Ovary (tissue), 9 donors: ENCODE results near the gene ANO7. TPM values are rescaled to one million over a fixed set of nuclear protein-coding genes. Genes with fewer than 3 reads are reported as not detected.

ENCODE experiments used
- DNase-seq, 5 donors: peaks; one replicate each; pipeline ENCODE4 v3.0.0-alpha.2; 2019 to 2020
- H3K27ac ChIP-seq, 2 donors: fragments of 200-600 bp; one replicate each; pipeline versions ENCODE4 v1.5.1 to v1.8.0; 2019 to 2022
- H3K27me3 ChIP-seq: fragments of 200-600 bp; one replicate; pipeline ENCODE4 v1.8.0; 2022
- H3K36me3 ChIP-seq: fragments of 200-600 bp; sonication (generic); one replicate; pipeline ENCODE4 v1.5.1; 2019
- H3K4me1 ChIP-seq: one replicate; pipeline ENCODE4 v1.8.1; 2013; ENCODE audit warnings: mild to moderate bottlenecking, moderate library complexity; ENCODE audit not compliant: insufficient read depth
- H3K4me3 ChIP-seq: fragments of 200-600 bp; sonication (generic); one replicate; pipeline ENCODE4 v1.5.1; 2017
- H3K9me3 ChIP-seq, 2 donors: fragments of 200-600 bp in 1 of 2; sonication (generic) in 1 of 2; one replicate each; pipeline versions ENCODE4 v1.5.1 to v1.8.1; 2013 to 2019; ENCODE audit warnings: mild to moderate bottlenecking in 1 of 2, moderate library complexity in 1 of 2
- EP300 ChIP-seq: sonication (generic); formaldehyde crosslinking; IDR thresholded peaks from one replicate; pipeline ENCODE4 v1.6.1; 2017; ENCODE audit warnings: antibody characterized with exemption
- POLR2A ChIP-seq: fragments of 450-650 bp; IDR thresholded peaks from one replicate; pipeline ENCODE4 v1.6.1; 2017; ENCODE audit warnings: antibody characterized with exemption, mild to moderate bottlenecking, moderate library complexity
- WGBS, 3 donors: extraction: QIAGEN DNeasy Blood & Tissue Kit in 1 of 3; methylation state at CpG; one replicate each; pipeline versions ENCODE4 v1.1.5 to v1.1.7; 2013 to 2017; 5-methylcytosine and 5-hydroxymethylcytosine counted together
- intact Hi-C, 4 donors: fragments of 100-400 bp; cut with DNase I; formaldehyde crosslinking; loops; one replicate each; pipeline versions ENCODE4 v1.11.0 to v1.15.1; 2022 to 2023
- polyA plus RNA-seq, 2 donors: library from polyadenylated mRNA; stranded (reverse); fragments of 200-250 nt in 1 of 2; fragments of 350-450 nt in 1 of 2; fragmentation: Illumina TruSeq in 1 of 2; extraction: RNeasy Lipid Tissue Mini Kit (QIAGEN cat#74804) in 1 of 2; gene quantifications; one replicate each; pipeline ENCODE4 v1.2.3, GENCODE V29; 2013 to 2014
- total RNA-seq, 7 donors: library from RNA; depleted of rRNA in 2 of 7; stranded (reverse); fragments of >200 nt in 2 of 7; fragmentation: NEBNext Ultra II Directional in 3 of 7; extraction: Animal tissue kit (Norgen Biotek cat#: 25700) in 3 of 7; gene quantifications; one replicate each; pipeline versions ENCODE4 v1.1.0 to v1.2.4, GENCODE V29; 2016 to 2023
- TF ChIP-seq, protein P1 (sequence below), 3 donors: fragments of 450-650 bp in 2 of 3; fragments of 200-600 bp in 1 of 3; IDR thresholded peaks; one replicate each; pipeline versions ENCODE4 v1.5.1 to v1.8.0; 2016 to 2022; ENCODE audit warnings: antibody characterized with exemption in 3 of 3, mild to moderate bottlenecking in 1 of 3
- donor health status: DM: no; HTN: no; CAD: no; lungs with moderate emphysema.
- donor health status: DM: no; HTN: no; CAD: no.
- donor health status: Bipolar disorder and iron deficiency.
- donor health status: DM: yes; HTN: yes; CAD: no.
- donor health status: DM: no; HTN: no; CAD: no.
- donor health status: DM: yes; HTN: yes; CAD: no.

The ANO7 gene
- total and polyA plus RNA-seq, 9 donors = 0.87 to 6.5 (median 2.1) TPM

- Histone ChIP-seq H3K27me3 (no peaks in the 10 kb centered on the region), H3K4me3 (no peak overlapping the region), H3K36me3 (no peaks in the 10 kb centered on the region), H3K4me1 (no peaks in the 10 kb centered on the region), H3K9me3 (no peaks in the 10 kb centered on the region), H3K27ac (no peak overlapping the region)
- no peak for DNase-seq
- TF ChIP-seq, protein P1, sequence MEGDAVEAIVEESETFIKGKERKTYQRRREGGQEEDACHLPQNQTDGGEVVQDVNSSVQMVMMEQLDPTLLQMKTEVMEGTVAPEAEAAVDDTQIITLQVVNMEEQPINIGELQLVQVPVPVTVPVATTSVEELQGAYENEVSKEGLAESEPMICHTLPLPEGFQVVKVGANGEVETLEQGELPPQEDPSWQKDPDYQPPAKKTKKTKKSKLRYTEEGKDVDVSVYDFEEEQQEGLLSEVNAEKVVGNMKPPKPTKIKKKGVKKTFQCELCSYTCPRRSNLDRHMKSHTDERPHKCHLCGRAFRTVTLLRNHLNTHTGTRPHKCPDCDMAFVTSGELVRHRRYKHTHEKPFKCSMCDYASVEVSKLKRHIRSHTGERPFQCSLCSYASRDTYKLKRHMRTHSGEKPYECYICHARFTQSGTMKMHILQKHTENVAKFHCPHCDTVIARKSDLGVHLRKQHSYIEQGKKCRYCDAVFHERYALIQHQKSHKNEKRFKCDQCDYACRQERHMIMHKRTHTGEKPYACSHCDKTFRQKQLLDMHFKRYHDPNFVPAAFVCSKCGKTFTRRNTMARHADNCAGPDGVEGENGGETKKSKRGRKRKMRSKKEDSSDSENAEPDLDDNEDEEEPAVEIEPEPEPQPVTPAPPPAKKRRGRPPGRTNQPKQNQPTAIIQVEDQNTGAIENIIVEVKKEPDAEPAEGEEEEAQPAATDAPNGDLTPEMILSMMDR (IDR thresholded peaks at IDR 0.05) = no peak
- TF ChIP-seq EP300 = no peak
- intact Hi-C loops = no loop called here
- 43 to 69% (median 47%) methylated on average over 11 of the region's 11 CpGs for WGBS, 3 donors
Measured at GRCh38 chr2:241185961-241186360, 2.5 kb upstream of the ANO7 start.

GRCh38 chr2:241187101-241187917 lies 1.2 kb upstream of the ANO7 start:
- no peak for TF ChIP-seq POLR2A
- no peak for TF ChIP-seq EP300
- TF ChIP-seq, protein P1 (IDR thresholded peaks at IDR 0.05) = no peak
- Histone ChIP-seq H3K9me3 (no peaks in the 10 kb centered on the region), H3K4me1 (no peaks in the 10 kb centered on the region), H3K36me3 (no peaks in the 10 kb centered on the region), H3K4me3 (no peak overlapping the region), H3K27ac (no peak overlapping the region), H3K27me3 (no peaks in the 10 kb centered on the region)
- intact Hi-C loops = no loop called here
- DNase-seq = no peak
- WGBS, 3 donors = 49 to 59% (median 57%) methylated on average over 11 to 14 of the region's 14 CpGs

DNA sequence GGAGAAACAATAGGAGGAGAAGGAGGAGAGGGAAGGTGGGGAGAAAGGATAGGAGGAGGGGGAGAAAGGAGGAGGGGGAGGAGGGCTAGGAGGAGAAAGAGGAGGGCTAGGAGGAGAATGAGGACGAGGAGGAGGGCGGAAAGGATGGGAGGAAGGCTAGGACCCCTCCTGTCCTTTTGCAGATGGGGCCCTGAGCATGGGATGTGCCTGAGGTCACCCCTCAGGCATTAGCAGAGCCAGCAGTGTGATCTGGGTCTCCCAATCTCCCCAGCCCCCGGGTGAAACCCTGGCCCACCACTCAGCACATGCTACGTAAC lies 601 bp upstream of the ANO7 start:
- Histone ChIP-seq H3K9me3 (no peaks in the 10 kb centered on the region), H3K27me3 (no peaks in the 10 kb centered on the region), H3K36me3 (no peaks in the 10 kb centered on the region), H3K4me1 (no peaks in the 10 kb centered on the region), H3K27ac (no peak overlapping the region), H3K4me3 (no peak overlapping the region)
- intact Hi-C loops = no loop called here
- DNase-seq = no peak
- WGBS, 3 donors = 39 to 57% (median 40%) methylated on average over 4 of the region's 4 CpGs
- TF ChIP-seq EP300 (no peak), POLR2A (no peak)
- TF ChIP-seq, protein P1 (IDR thresholded peaks at IDR 0.05) = no peak

GRCh38 chr2:241189093-241189855 lies 797 bp downstream of the ANO7 start:
- DNase-seq = no peak
- no peaks in the 10 kb centered on the region for H3K36me3 ChIP-seq
- TF ChIP-seq POLR2A (no peak), EP300 (no peak)
- TF ChIP-seq, protein P1 (IDR thresholded peaks at IDR 0.05) = no peak
- H3K4me3 ChIP-seq = no peak overlapping the region
- no peak overlapping the region for H3K27ac ChIP-seq
- no peaks in the 10 kb centered on the region for H3K9me3 ChIP-seq
- H3K4me1 ChIP-seq = no peaks in the 10 kb centered on the region
- WGBS, 3 donors = 91 to 94% (median 93%) methylated on average over 30 to 32 of the region's 32 CpGs
- no peaks in the 10 kb centered on the region for H3K27me3 ChIP-seq
- intact Hi-C loops = no loop called here
